NCI-H1436 treated with DMSO at 0.1 percent for 48 hours (cell line): ENCODE results near the gene THAP4.
"Not testable (repeated sequence)": the region's sequence is repeated elsewhere in the genome, so short reads cannot be mapped to it uniquely, and the experiment has no call there.

Source experiments
- DNase-seq: peaks from one replicate; lab custom pipeline; 2025; lab: John Stamatoyannopoulos, UW

Gene THAP4

GRCh38 chr2:241665731-241666440, 28.9 kb upstream of the THAP4 start:
- DNase-seq, result no peak

GRCh38 chr2:241662731-241663130, 25.8 kb upstream of the THAP4 start:
- not testable (repeated sequence) for DNase-seq

- no peak for DNase-seq
Measured at GRCh38 chr2:241660593-241661213, 23.7 kb upstream of the THAP4 start.

- DNase-seq, result no peak
Measured at GRCh38 chr2:241659150-241659739, 22.3 kb upstream of the THAP4 start.

DNA sequence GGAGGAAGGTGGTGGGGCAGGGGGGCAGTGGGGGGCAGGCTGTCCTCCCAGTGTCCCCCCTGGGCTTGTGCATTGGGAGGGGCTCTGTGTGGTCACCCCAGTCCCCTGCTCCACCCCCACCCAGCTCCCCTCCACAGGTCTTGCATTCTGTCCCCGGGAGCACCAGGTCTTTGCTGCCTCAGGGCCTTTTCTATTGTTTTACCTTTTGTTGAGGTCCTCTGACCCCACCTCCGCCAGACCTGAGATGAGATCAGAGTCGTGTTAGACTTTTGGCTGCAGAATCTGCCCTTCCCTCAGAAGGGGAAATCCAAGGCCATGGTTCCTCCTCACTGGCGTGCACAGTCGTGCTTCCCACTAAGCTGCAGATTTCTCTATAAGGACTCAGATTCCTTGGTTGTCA, 21.3 kb upstream of the THAP4 start:
- no peak for DNase-seq

DNA sequence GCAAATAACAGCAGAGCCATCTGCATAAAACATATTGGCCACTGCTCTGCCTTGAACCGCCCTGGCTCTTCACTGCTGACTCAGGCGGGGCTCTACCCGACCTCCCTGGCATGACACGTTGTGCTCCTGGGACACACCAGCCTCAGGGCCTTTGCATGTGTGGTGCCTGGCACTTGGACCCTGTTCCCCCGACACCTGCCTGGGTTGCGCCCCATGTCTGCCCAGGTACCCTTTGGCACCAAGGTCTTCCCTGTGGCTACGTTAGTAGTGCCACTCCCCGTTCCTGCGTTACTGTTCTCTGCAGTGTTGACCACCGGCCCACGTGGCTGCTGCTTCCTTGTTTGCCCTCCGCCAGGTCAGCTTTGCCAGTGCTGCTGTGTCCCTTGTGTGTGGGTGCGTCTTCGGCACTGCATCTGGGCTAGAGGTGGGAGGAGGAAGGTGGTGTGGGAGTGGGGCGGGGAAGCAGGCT, 20.9 kb upstream of the THAP4 start:
- DNase-seq, result no peak

- no peak for DNase-seq
Measured at GRCh38 chr2:241656190-241656741, 19.3 kb upstream of the THAP4 start.

GRCh38 chr2:241655516-241656189, 18.7 kb upstream of the THAP4 start:
- no peak for DNase-seq

GRCh38 chr2:241654551-241654950, 17.6 kb upstream of the THAP4 start:
- DNase-seq, result no peak

GRCh38 chr2:241653210-241653750, 16.3 kb upstream of the THAP4 start:
- no peak for DNase-seq

DNA sequence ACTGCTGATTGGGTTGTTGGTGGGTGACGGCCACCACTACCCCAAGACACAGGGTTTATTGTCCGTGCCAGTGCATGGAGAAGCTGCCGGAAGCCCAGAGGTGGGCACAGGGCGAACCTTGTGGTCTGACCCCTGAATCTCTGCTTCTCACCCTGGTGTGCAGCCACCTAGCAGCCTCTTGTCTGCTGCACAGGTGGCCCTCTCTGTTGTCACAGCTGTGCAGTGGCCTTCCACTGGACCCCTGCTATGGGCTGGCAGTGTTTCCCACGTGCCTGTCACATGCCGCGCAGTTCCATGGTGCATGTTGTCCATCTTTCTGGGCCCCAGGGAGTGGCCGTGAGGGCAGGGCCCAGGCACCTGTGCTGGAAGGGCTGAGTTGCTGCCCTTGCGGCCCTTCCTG, 15.8 kb upstream of the THAP4 start:
- DNase-seq, result no peak

GRCh38 chr2:241652142-241652541, 15.2 kb upstream of the THAP4 start:
- DNase-seq, result no peak

GRCh38 chr2:241649927-241650326, 13.0 kb upstream of the THAP4 start:
- no peak for DNase-seq

- no peak for DNase-seq
Measured at GRCh38 chr2:241649404-241649803, 12.4 kb upstream of the THAP4 start.

DNA sequence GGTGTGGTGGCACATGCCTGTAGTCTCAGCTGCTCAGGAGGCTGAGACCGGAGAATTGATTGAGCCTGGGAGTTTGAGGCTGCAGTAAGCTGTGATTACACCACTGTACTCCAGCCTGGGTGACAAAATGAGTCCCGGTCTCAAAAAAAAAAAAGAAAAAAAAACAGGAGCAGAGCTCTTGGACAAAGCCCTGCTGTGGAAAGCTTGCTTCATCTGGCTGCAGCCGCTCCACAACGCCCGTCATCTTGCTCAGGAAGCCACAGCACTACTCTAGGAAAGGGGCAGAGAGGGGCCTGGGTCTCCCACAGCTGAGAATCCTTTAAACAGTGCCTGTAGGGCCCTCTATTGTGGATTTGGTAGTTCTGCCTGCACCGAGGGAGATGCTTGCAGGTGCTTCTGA, 11.5 kb upstream of the THAP4 start:
- DNase-seq, result no peak

- no peak for DNase-seq
Measured at GRCh38 chr2:241645915-241646645, 9.1 kb upstream of the THAP4 start.

- no peak for DNase-seq
Measured at GRCh38 chr2:241645056-241645914, 8.3 kb upstream of the THAP4 start.

- DNase-seq, result no peak
Measured at GRCh38 chr2:241641631-241642030, 4.7 kb upstream of the THAP4 start.

DNA sequence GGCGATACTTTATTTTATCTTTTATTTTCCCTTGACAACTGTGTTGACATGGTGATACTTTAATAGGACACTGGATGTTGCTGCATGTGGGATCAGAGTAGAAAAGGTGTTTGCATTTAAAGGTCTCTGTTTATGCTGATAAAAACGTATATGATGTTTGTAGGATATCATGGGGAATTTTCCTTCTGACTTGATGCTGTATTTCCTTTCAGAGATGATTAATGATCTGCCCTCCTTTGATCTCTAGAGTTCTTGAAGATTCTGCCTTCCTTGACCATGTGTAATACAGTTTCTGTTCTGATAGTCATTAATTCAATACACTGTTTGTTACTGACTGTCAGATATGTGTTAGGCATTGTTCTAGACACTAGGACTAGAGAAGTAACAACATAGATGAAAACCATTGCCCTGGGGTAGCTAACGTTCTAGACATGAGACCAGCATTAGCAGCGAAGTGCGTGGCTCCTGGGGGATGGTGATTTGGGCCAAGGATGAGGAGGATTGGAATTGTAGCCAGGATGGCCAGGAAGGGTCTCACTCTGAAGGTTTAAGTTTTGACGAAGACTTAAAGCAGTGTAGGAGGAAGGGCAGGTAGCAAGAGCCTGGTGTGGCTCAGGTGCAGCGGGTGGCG, 3.3 kb upstream of the THAP4 start:
- no peak for DNase-seq

GRCh38 chr2:241639385-241639784, 2.4 kb upstream of the THAP4 start:
- DNase-seq, result no peak
